Measurements from ENCODE around the gene METTL9.
"Not testable (repeated sequence)": the region's sequence is repeated elsewhere in the genome, so short reads cannot be mapped to it uniquely, and the experiment has no call there.

METTL9 gene

GRCh38 chr16:21598701-21599121 lies 666 bp upstream of the METTL9 start:
- no peaks in the 10 kb centered on the region for H3K27me3 ChIP-seq (ENCODE audit: insufficient read depth, poor library complexity, severe bottlenecking)
- H3K27ac ChIP-seq (ENCODE audit: poor library complexity, severe bottlenecking), result peak overlapping the region; percentile 76
- peak overlapping the region; percentile 98 for H3K4me3 ChIP-seq (ENCODE audit: severe bottlenecking)
- H3K4me1 ChIP-seq (ENCODE audit: insufficient read depth, poor library complexity, severe bottlenecking), result peaks cover 8% of the 10 kb centered on the region
- H3K36me3 ChIP-seq (ENCODE audit: low read depth), result no peaks in the 10 kb centered on the region
- peak; percentile 2; the same call in 2 of the 3 replicates for ATAC-seq (ENCODE audit: low read depth)
- no peak for DNase-seq (ENCODE audit: low spot score)
- no peaks in the 10 kb centered on the region for H3K9me3 ChIP-seq (ENCODE audit: severe bottlenecking)
- no peak for TF ChIP-seq CTCF (IDR thresholded peaks at IDR 0.05; ENCODE audit: poor library complexity, severe bottlenecking)

- Histone ChIP-seq H3K9me3 (ENCODE audit: severe bottlenecking) (no peaks in the 10 kb centered on the region), H3K27ac (ENCODE audit: poor library complexity, severe bottlenecking) (peak overlapping the region; percentile 76), H3K36me3 (ENCODE audit: low read depth) (no peaks in the 10 kb centered on the region), H3K4me1 (ENCODE audit: insufficient read depth, poor library complexity, severe bottlenecking) (peaks cover 8% of the 10 kb centered on the region), H3K27me3 (ENCODE audit: insufficient read depth, poor library complexity, severe bottlenecking) (no peaks in the 10 kb centered on the region), H3K4me3 (ENCODE audit: severe bottlenecking) (peak overlapping the region; percentile 98)
- no peak for DNase-seq (ENCODE audit: low spot score)
- peak; percentile 22 for ATAC-seq (ENCODE audit: low read depth)
- TF ChIP-seq CTCF (IDR thresholded peaks at IDR 0.05; ENCODE audit: poor library complexity, severe bottlenecking), result peak; percentile 3
Observed at GRCh38 chr16:21600031-21600773, 825 bp downstream of the METTL9 start.

GRCh38 chr16:21602785-21603184 lies 3.4 kb downstream of the METTL9 start:
- no peak for TF ChIP-seq CTCF (IDR thresholded peaks at IDR 0.05; ENCODE audit: poor library complexity, severe bottlenecking)
- ATAC-seq (ENCODE audit: low read depth) (no peak), DNase-seq (ENCODE audit: low spot score) (no peak)
- Histone ChIP-seq H3K4me1 (ENCODE audit: insufficient read depth, poor library complexity, severe bottlenecking) (peaks cover 17% of the 10 kb centered on the region), H3K36me3 (ENCODE audit: low read depth) (no peaks in the 10 kb centered on the region), H3K27me3 (ENCODE audit: insufficient read depth, poor library complexity, severe bottlenecking) (no peaks in the 10 kb centered on the region), H3K4me3 (ENCODE audit: severe bottlenecking) (no peak overlapping the region), H3K27ac (ENCODE audit: poor library complexity, severe bottlenecking) (no peak overlapping the region), H3K9me3 (ENCODE audit: severe bottlenecking) (no peaks in the 10 kb centered on the region)

GRCh38 chr16:21603928-21604327 lies 4.6 kb downstream of the METTL9 start:
- H3K4me1 ChIP-seq (ENCODE audit: insufficient read depth, poor library complexity, severe bottlenecking), result peaks cover 13% of the 10 kb centered on the region
- no peaks in the 10 kb centered on the region for H3K27me3 ChIP-seq (ENCODE audit: insufficient read depth, poor library complexity, severe bottlenecking)
- TF ChIP-seq CTCF (IDR thresholded peaks at IDR 0.05; ENCODE audit: poor library complexity, severe bottlenecking), result no peak
- no peak for ATAC-seq (ENCODE audit: low read depth)
- no peak for DNase-seq (ENCODE audit: low spot score)
- H3K27ac ChIP-seq (ENCODE audit: poor library complexity, severe bottlenecking), result no peak overlapping the region
- no peaks in the 10 kb centered on the region for H3K9me3 ChIP-seq (ENCODE audit: severe bottlenecking)
- no peaks in the 10 kb centered on the region for H3K36me3 ChIP-seq (ENCODE audit: low read depth)
- H3K4me3 ChIP-seq (ENCODE audit: severe bottlenecking), result no peak overlapping the region

- H3K4me1 ChIP-seq (ENCODE audit: insufficient read depth, poor library complexity, severe bottlenecking), result peaks cover 22% of the 10 kb centered on the region
- not testable (repeated sequence) for H3K36me3 ChIP-seq (ENCODE audit: low read depth); H3K9me3 ChIP-seq (ENCODE audit: severe bottlenecking); H3K27me3 ChIP-seq (ENCODE audit: insufficient read depth, poor library complexity, severe bottlenecking); H3K27ac ChIP-seq (ENCODE audit: poor library complexity, severe bottlenecking); DNase-seq (ENCODE audit: low spot score); H3K4me3 ChIP-seq (ENCODE audit: severe bottlenecking)
- peak; percentile 55; the same call in 2 of the 3 replicates for ATAC-seq (ENCODE audit: low read depth)
Observed at GRCh38 chr16:21605848-21606247, 6.5 kb downstream of the METTL9 start.

Data from RWPE2 (cell line).